Neural progenitor cell (in vitro differentiated cells): ENCODE results near the gene FOXN3. TPM values are rescaled to one million over a fixed set of nuclear protein-coding genes. Genes with fewer than 3 reads are reported as not detected.

ENCODE experiments used
- DNase-seq: peaks from one replicate; pipeline ENCODE4 v3.0.0-alpha.2; 2016; ENCODE audit warnings: low spot score
- H2AFZ ChIP-seq: fragments of 200-600 bp; sonication (generic); replicated peaks from 2 replicates; pipeline ENCODE4 v1.6.1; 2016; ENCODE audit warnings: antibody characterized with exemption
- H3F3A ChIP-seq: fragments of 200-600 bp; sonication (generic); 2 replicates; pipeline ENCODE4 v1.6.1; 2016; ENCODE audit warnings: antibody characterized with exemption, low read depth
- H3K27ac ChIP-seq: fragments of 200-600 bp; sonication (generic); 2 replicates; pipeline ENCODE4 v1.5.1; 2016; ENCODE audit warnings: mild to moderate bottlenecking
- H3K27me3 ChIP-seq: fragments of 200-600 bp; sonication (generic); 2 replicates; pipeline ENCODE4 v1.6.1; 2016; ENCODE audit warnings: mild to moderate bottlenecking, moderate library complexity
- H3K36me3 ChIP-seq: fragments of 200-600 bp; sonication (generic); 2 replicates; pipeline ENCODE4 v1.5.1; 2016
- H3K4me1 ChIP-seq: fragments of 200-600 bp; sonication (generic); 2 replicates; pipeline ENCODE4 v1.6.1; 2016; ENCODE audit warnings: mixed run types
- H3K4me2 ChIP-seq: fragments of 200-600 bp; sonication (generic); 2 replicates; pipeline ENCODE4 v1.6.1; 2016
- H3K4me3 ChIP-seq: fragments of 200-600 bp; sonication (generic); 2 replicates; pipeline ENCODE4 v1.5.1; 2016
- H3K79me2 ChIP-seq: fragments of 200-600 bp; sonication (generic); 2 replicates; pipeline ENCODE4 v1.6.1; 2016; ENCODE audit warnings: low read depth
- H3K9ac ChIP-seq: fragments of 200-600 bp; sonication (generic); 2 replicates; pipeline ENCODE4 v1.6.1; 2016
- H3K9me3 ChIP-seq: fragments of 200-600 bp; sonication (generic); 2 replicates; pipeline ENCODE4 v1.5.1; 2016; ENCODE audit warnings: low read depth
- H4K20me1 ChIP-seq: fragments of 200-600 bp; sonication (generic); 2 replicates; pipeline ENCODE4 v1.6.1; 2016; ENCODE audit warnings: low read depth
- H3K27ac Mint-ChIP-seq: 3 replicates; pipeline ENCODE4 v1.8.0; 2021; ENCODE audit warnings: mixed read lengths
- H3K27me3 Mint-ChIP-seq: 2 replicates; pipeline ENCODE4 v1.8.0; 2022; ENCODE audit warnings: low read depth, mild to moderate bottlenecking, inconsistent platforms, moderate library complexity, mixed read lengths; ENCODE audit not compliant: insufficient read depth
- H3K36me3 Mint-ChIP-seq: 3 replicates; pipeline ENCODE4 v1.8.0; 2021; ENCODE audit warnings: mixed read lengths
- H3K4me1 Mint-ChIP-seq: 3 replicates; pipeline ENCODE4 v1.8.0; 2021; ENCODE audit warnings: mixed read lengths
- H3K4me3 Mint-ChIP-seq: 3 replicates; pipeline ENCODE4 v1.8.0; 2021; ENCODE audit warnings: mild to moderate bottlenecking, moderate library complexity, mixed read lengths
- H3K9me3 Mint-ChIP-seq: 3 replicates; pipeline ENCODE4 v1.8.0; 2020; ENCODE audit warnings: mixed read lengths
- EZH2 ChIP-seq: fragments of 200-600 bp; sonication (generic); IDR thresholded peaks from 2 replicates; pipeline ENCODE4 v1.6.1; 2017; ENCODE audit warnings: antibody characterized with exemption, mild to moderate bottlenecking, moderate library complexity
- EZH2phosphoT487 ChIP-seq: fragments of 200-600 bp; sonication (generic); IDR thresholded peaks from 2 replicates; pipeline ENCODE4 v1.6.1; 2017; ENCODE audit warnings: antibody characterized with exemption
- total RNA-seq: library from RNA; depleted of rRNA; stranded (reverse); fragments of >200 nt; gene quantifications from 2 replicates; pipeline ENCODE4 v1.2.3, GENCODE V29; 2015; ENCODE audit warnings: low replicate concordance
- TF ChIP-seq, protein P1 (sequence below): fragments of 200-600 bp; sonication (generic); IDR thresholded peaks from 2 replicates; pipeline ENCODE4 v1.5.1; 2017; ENCODE audit warnings: antibody characterized with exemption, mild to moderate bottlenecking

The FOXN3 gene
- total RNA-seq, 1 donor from 2014 or later, result 39.5 TPM

DNA sequence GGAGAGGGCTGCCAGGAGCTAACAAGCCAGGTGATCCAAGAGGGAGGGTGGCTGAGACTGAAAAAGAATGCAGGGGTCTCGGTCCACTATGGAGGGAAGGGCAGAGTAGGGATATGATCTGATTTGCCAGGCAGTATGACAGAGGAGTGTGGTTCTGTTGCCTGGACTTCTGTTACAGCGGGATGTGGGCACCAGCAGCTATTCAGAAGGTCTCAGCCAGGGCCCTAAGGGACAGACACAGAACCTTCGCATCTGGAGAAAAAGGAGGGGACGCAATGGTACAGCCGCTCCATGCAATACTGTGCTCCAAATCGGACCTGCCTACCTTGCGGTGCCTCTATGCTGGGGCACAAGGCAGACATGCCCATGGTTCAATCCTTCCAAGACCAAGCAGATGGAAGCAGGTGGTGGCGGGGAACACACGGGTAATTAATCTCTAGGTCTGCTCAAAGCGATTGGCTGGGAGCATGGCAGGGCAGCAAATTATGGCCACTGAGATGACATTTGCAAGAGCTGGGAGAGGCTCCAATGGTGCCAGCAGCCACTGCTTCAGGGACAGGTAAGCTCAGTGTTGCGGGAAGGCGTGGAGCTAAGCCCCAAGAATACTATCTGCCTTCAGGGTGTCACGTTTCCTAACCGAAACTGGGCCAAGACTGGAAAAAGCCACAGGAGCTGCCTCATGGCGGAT is 185.5 kb downstream of the FOXN3 start:
- peaks cover 8% of the 10 kb centered on the region for H3F3A ChIP-seq
- H3K36me3 Mint-ChIP-seq, result peaks cover 7% of the 10 kb centered on the region
- peaks cover 19% of the 10 kb centered on the region for H3K4me1 Mint-ChIP-seq
- TF ChIP-seq EZH2phosphoT487 (no peak), EZH2 (no peak)
- TF ChIP-seq, protein P1, sequence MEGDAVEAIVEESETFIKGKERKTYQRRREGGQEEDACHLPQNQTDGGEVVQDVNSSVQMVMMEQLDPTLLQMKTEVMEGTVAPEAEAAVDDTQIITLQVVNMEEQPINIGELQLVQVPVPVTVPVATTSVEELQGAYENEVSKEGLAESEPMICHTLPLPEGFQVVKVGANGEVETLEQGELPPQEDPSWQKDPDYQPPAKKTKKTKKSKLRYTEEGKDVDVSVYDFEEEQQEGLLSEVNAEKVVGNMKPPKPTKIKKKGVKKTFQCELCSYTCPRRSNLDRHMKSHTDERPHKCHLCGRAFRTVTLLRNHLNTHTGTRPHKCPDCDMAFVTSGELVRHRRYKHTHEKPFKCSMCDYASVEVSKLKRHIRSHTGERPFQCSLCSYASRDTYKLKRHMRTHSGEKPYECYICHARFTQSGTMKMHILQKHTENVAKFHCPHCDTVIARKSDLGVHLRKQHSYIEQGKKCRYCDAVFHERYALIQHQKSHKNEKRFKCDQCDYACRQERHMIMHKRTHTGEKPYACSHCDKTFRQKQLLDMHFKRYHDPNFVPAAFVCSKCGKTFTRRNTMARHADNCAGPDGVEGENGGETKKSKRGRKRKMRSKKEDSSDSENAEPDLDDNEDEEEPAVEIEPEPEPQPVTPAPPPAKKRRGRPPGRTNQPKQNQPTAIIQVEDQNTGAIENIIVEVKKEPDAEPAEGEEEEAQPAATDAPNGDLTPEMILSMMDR, result no peak
- no peak for DNase-seq
- H3K79me2 ChIP-seq, result peaks cover 18% of the 10 kb centered on the region
- H4K20me1 ChIP-seq, result peaks cover 14% of the 10 kb centered on the region
- H3K4me1 ChIP-seq, result peaks cover 10% of the 10 kb centered on the region
- H3K36me3 ChIP-seq, result no peaks in the 10 kb centered on the region
- no peak overlapping the region for H3K4me3 Mint-ChIP-seq
- no peaks in the 10 kb centered on the region for H3K27me3 ChIP-seq
- no peak overlapping the region for H3K4me2 ChIP-seq
- H3K27me3 Mint-ChIP-seq, result peaks cover 3% of the 10 kb centered on the region
- H3K9ac ChIP-seq, result no peak overlapping the region
- no peak overlapping the region for H3K4me3 ChIP-seq
- peaks cover 9% of the 10 kb centered on the region for H3K9me3 Mint-ChIP-seq
- H3K27ac Mint-ChIP-seq, result no peak overlapping the region
- no peaks in the 10 kb centered on the region for H3K9me3 ChIP-seq
- no peak overlapping the region for H2AFZ ChIP-seq
- H3K27ac ChIP-seq, result no peak overlapping the region

DNA sequence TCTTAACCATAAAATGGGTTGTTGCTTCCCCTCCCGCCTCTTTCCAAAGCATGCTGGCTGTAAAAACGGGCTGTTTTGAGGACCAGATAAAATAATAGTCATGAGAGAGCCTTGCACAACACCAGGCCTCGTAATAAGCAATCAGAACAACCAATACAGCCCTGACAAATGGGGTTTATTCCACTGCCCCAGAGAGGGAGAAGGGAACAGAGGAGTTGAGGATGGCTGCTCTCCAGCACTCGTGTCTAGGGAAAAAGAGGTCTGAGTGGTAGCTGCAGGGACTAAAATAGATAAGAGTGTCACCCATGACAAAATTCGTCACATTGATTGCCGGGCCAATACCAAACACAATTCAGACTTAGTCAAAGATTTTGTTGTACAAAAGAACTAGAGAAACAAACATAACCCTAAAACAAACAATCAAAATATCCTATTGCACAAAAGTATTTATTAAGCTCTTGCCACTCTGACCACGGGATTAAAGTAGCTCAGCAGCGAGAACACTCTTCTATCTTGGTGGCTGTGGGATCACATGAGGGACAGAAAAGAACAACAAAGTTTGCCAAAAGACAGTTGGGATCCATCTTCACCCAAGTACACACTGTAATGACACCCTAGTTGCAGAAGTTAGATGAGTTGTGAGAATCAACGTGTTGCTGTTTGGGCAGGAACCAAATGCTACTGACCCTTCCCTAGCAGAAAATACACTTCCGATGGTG is 188.0 kb downstream of the FOXN3 start:
- Mint-ChIP-seq H3K4me1 (peaks cover 19% of the 10 kb centered on the region), H3K27ac (no peak overlapping the region), H3K27me3 (no peaks in the 10 kb centered on the region), H3K4me3 (no peak overlapping the region), H3K36me3 (peaks cover 5% of the 10 kb centered on the region), H3K9me3 (no peaks in the 10 kb centered on the region)
- Histone ChIP-seq H3K9ac (no peak overlapping the region), H3F3A (peaks cover 8% of the 10 kb centered on the region), H3K79me2 (peaks cover 22% of the 10 kb centered on the region), H4K20me1 (peaks cover 14% of the 10 kb centered on the region), H3K4me1 (peaks cover 10% of the 10 kb centered on the region), H3K4me3 (no peak overlapping the region), H3K27me3 (no peaks in the 10 kb centered on the region), H3K27ac (no peak overlapping the region), H3K9me3 (no peaks in the 10 kb centered on the region), H3K36me3 (no peaks in the 10 kb centered on the region), H3K4me2 (no peak overlapping the region), H2AFZ (no peak overlapping the region)
- no peak for DNase-seq
- no peak for TF ChIP-seq EZH2phosphoT487

DNA sequence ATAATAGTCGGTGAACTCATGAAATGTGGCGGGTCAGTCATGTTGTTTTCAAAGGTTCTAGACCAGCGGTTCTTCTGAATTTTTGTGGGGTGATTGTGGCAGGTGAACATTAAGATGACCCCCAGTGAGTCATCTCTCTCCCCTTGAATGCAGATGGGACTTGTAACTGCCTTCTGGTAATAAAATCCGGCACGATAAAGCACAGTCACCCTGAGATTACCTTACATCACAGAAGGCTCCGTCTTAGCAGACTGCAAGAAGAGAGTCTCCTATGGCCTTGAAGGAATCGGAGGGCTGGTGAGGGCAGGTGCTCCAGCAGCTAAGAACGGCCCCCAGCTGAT is 189.6 kb downstream of the FOXN3 start:
- Histone ChIP-seq H3F3A (peaks cover under 1% of the 10 kb centered on the region), H4K20me1 (peaks cover 1% of the 10 kb centered on the region), H3K9ac (no peak overlapping the region), H3K4me1 (peaks cover 2% of the 10 kb centered on the region), H3K79me2 (peaks cover 21% of the 10 kb centered on the region), H3K27me3 (no peaks in the 10 kb centered on the region), H3K36me3 (no peaks in the 10 kb centered on the region), H3K27ac (no peak overlapping the region), H2AFZ (no peak overlapping the region), H3K4me3 (no peak overlapping the region), H3K9me3 (no peaks in the 10 kb centered on the region), H3K4me2 (no peak overlapping the region)
- Mint-ChIP-seq H3K9me3 (no peaks in the 10 kb centered on the region), H3K27me3 (no peaks in the 10 kb centered on the region), H3K4me3 (no peak overlapping the region), H3K27ac (no peak overlapping the region), H3K4me1 (peaks cover 4% of the 10 kb centered on the region), H3K36me3 (peaks cover 3% of the 10 kb centered on the region)
- no peak for DNase-seq
- TF ChIP-seq, protein P1, result no peak
- TF ChIP-seq EZH2phosphoT487 (no peak), EZH2 (no peak)
